Measurements from ENCODE around the gene ARMC2.
"Not testable (repeated sequence)": the region's sequence is repeated elsewhere in the genome, so short reads cannot be mapped to it uniquely, and the experiment has no call there.

ARMC2 gene

DNA sequence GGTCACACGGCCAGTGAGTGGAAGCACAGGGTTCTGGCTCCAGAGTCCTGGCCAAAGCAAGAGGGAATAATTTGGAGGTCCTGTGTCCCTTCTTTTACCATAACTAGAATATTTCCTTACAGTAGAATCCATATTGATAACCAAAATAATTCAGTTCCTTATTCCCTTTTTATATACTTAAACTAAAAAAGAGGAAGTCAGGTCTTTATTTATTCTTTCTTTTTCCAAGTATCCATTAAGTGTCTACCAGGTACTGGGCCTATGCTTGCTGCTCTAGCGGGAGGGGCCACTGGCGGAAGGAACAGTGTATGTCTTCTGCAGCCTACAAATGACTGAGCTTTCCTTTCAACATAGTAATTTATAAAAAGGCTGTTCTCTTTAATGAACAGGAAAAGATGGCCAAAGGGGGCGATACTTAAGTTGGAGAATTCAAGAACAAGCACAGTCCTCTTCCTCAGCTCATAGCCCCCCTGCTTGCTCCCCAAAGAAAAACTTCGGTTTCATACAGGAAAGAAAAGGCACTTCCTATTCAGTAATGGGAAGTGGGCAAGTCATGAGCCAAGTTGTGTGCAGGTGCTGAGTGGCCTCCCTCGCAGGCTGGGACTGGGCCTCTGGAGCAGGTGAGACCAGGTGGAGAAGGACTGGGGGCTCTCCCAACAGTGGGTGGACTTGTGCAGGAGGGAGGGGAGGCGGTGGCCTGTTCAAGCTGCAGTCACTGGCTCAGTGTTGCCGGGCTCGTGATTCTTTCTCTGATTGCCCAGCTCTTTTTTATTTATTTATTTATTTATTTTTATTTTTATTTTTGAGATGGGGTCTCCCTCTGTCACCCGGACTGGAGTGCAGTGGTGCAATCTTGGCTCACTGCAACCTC lies 110.9 kb downstream of the ARMC2 start:
- no peak for DNase-seq

DNA sequence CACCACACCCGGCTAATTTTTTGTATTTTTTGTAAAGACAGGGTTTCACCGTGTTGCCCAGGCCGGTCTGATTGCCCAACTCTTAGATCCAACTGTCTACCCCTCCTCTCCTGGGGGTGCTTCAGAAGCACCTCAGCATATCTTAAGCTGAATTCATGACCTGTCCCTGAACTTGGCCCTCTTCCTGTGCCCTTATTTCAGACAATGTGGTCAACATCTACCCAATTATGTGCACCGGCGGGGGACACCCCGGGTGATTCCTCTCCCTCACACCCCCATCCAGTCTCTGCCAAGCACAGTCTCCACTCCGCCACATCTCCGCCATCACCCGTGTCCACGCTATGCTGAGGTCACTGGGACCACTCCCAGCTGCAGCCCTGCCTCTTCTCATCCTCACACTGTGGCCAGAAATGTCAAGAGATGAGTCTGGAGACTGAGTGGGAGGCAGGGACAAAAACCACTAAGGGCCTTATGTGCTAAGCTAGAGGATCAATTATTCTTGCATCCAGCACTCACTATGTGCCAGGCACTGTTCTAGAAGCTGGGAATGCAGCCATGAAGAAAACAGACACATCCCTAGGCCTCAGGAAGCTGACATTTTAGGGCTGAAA lies 111.9 kb downstream of the ARMC2 start:
- no peak for DNase-seq

DNA sequence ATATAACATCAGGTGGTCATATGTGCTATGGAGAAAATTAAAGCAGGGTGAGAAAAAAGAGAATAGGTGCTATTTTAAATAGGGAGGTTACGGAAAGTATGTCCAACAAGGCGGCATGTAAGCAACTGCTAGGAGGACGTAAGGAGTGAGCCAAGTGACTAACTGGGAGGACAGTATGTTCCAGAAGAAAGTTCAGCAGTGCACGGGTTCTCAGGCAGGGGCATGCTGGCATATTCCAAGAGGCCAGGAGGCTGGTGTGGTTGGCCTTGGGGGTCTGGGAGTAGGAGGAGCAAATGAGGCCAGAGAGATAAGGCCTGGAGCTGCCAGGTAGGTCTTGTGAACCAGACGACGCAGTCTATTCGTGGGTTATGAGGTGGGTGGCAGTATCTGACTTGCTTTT lies 112.4 kb downstream of the ARMC2 start:
- DNase-seq = no peak

DNA sequence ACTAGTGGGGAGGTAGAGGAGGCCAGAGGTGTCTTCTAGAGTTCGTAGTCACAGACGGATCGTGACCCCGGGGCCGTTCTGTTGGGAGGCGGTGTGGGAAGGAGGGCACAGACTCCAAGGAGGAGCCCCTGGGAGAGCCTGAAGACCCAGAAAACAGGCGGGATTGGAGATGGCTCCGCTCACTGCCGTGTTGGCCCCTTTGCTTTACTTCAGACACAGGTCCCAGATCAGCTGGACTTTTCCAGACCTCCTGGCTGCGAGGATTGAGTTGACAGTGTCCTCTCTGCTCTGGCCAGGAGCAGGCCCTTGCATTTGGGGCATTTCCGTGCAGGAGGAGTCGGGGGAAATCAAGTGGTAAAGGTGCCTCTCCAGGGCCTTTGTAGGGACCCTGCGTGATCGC lies 112.9 kb downstream of the ARMC2 start:
- no peak for DNase-seq

DNA sequence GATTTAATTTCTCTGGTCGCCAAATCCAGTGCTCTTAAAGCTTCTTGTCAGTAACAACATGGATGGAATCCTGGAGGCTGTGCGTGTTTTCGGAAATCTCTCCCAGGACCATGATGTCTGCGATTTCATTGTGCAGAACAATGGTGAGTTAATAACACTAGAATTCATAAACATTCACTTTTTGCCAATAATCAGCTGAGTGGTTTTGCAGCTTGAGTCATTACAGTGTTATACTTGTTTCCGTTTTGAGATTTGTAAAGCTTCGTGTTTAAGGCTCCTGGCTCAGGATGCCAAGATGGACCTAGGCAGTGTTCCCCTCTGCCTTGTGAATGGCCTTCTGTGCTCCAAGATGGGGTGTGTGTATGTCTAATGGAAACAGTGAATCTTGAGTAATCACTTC lies 113.8 kb downstream of the ARMC2 start:
- DNase-seq = no peak

DNA sequence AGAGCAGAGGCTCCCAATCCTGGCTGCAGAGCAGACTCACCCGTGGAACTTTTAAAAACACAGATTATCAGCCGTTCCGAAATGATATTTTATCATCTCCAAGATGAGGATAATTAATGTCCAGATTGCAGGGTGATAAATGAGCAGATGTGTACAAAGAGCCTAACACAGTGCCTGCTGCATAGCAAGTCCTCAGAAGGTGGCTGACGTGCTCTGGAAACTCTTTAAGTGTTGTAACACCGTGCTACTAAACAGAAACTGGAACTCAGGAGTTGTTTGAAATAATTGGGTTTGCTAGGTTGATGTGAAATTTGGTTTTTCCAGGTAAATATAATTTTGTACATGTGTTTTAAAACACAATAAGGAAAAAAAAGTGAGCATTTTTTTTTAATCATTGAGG lies 118.0 kb downstream of the ARMC2 start:
- DNase-seq = no peak

DNA sequence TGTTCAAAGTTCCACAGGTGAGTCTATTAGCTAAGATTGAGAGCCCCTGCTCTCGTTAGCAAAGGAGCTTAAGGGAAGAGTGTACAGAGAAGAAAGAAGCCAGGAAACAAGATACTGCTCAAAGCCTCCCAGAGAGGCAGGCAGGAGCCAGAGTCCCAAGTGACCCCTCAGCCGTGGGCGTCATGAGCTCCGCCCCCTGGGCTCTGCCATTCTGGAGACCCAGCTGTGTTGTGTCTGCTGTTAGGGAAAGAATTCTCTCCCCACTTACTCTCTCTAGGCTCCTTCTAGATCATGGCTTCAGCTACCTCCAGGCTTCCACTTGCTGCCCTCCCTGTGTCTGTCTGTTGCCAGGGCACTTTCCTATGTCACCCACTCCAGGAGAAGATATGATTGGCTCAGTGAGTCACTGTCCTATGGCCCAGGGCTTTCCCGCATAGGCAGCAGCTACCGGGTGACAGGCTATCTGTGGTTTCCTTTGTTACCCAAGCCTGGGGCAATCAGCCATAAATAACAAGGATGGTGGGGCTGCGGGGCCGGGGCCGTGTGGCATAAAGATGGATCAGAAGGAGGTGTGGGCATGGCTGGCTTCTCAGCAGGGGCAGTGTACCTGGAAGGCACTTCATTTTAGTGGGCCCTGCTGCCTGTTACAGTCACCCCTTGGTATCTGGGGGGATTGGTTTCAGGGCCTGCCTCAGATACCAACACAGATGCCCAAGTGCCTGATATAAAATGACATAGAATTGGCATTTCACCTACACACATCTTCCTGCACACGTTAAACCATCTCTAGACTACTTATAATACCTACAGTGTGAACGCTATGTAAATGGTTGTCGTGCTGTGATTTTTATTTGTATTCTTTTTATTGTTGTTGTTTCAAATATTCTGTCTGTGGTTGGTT lies 118.9 kb downstream of the ARMC2 start:
- no peak for DNase-seq

DNA sequence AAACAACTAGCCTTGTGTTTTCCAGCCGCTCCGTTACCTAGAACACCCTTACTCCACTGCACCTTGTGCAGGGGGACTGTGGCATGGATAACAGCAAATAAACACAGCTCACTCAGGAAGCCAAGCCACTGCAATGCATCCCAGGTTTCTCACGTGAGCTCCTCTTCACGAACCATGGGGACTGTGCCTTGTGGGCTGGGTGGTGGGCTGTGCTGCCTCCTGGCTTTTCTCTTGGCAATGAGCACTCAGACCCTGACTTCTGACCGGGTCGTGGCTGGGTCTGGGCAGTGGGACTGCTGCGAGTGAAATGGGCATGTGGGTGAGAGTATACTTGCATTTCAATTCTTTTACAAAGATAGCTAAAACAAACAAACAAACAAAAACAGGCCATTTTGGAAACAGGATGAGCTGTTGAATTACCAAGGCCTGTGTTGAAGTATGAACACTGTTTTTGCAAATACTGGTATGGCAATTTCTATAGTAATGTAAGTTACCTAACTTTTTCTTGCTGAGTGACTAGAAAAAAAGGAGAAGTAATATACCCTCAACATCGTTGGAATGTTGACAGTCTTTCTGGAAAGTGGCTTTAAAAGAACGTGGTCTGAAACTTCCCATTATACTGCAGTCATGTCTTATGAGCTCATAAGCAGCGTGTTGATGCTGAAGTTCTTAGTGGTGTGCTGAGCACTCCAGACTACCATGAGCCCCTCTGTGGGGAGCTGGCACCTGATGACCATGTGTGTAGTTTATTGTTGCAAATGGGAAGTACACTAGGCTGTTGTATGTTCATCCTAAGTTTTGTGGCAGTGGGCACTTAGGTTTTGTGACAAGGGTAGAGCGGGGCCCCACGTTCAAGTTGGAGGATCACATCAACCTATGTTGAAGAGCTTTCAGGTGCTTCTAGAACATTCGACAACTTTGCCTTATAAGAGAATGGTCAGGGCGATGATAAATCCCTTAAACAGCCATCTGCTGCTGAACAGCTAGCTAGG lies 120.4 kb downstream of the ARMC2 start:
- no peak for DNase-seq

DNA sequence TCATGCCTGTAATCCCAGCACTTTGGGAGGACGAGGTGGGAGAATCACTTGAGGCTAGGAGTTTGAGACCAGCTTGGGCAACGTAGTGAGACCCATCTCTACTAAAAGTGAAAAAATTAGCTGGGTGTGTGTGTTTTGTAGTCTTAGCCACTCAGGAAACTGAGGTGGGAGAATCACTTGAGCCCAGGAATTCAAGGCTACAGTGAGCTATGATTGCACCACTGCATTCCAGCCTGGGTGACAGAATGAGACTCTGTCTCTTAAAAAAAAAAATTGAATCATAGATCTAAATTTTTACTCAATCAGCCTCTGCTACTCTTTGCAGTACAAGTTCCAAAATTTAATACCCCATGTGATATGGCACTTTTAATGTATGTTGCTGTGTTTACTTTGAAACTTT lies 121.6 kb downstream of the ARMC2 start:
- DNase-seq = no peak

DNA sequence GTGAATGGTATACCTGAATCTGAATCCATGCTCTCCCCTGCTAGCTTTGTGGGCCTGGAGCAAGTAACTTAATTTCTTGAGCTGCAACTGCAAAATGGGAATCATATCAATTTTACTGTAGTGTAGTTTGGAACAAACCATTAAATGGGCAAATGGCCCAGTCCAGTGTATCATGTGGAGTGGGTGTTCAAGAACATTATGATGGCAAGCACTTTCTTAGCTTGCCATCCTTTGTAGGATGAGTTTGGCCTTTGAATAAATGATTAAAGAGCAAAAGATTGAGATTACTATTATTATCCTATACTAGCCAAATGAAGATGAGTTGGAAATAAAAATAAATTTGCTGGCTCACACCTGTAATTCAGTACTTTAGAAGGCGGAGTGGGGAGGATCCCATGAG lies 126.0 kb downstream of the ARMC2 start:
- no peak for DNase-seq

DNA sequence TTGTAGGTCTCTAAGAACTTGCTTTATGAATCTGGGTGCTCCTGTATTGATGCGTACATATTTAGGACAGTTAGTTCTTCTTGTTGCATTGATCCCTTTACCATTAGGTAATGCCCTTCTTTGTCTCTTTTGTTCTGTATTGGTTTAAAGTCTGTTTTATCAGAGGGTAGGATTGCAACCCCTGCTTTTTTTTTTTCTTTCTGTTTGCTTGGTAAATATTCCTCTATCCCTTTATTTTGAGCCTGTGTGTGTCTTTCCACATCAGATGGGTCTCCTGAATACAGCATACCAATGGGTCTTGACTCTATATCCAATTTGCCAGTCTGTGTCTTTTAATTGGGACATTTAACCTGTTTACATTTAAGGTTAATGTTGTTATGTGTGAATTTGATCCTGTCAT lies 130.4 kb downstream of the ARMC2 start:
- not testable (repeated sequence) for DNase-seq

DNA sequence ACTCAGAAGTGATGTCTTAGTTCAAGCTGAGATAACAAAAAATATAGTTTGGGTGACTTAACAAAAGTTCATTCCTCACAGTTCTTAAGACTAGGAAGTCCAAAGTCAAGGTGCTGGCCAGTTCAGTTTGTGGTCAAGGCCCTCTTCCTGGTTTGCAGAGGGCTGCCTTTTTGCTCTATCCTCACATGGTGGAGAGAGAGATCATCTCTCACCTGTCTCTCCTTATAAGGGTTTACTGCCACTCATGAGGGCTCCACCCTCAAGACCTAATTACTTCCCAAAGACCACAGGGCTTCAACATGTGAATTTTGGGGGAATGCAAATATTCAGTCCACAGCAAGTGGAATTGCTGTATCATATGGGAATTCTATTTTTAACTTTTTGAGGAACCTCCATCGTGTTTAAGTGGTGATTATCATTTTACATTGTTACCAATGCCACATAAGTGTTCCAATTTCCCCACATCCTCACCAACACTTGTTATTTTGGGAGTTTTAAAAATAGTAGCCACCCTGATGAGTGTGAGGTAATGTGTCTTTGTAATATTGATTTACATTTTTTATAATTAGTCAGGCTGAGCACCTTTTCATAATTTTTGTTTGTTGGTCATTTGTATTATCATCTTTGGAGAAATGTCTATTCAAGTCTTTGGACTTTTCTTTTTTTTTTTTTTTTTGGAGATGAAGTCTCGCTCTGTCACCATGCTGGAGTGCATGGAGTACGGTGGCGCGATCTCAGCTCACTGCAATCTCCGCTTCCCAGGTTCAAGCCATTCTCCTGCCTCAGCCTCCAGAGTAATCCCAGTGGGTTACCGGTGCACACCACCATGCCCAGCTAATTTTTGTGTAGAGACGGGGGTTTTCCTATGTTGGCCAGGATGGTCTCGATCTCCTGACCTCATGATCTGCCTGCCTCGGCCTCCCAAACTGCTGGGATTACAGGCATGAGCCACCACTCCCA lies 134.2 kb downstream of the ARMC2 start:
- DNase-seq = no peak

DNA sequence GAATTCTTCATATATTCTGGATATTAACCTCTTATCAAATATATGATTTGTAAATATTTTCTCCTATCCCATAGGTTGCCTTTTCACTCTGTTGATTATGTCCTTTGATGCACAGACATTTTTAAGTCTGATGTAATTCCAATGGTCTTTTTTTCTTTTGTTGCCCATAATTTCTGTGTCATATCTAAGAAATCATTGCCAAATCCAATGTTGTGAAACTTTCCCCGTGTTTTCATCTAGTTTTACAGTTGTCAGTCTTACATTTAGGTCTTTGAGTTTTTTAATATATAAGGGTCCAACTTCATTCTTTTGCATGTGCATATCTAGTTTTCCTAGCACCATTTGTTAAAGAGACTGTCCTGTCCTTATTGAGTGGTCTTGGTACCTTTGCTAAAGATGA lies 134.9 kb downstream of the ARMC2 start:
- DNase-seq = no peak

DNA sequence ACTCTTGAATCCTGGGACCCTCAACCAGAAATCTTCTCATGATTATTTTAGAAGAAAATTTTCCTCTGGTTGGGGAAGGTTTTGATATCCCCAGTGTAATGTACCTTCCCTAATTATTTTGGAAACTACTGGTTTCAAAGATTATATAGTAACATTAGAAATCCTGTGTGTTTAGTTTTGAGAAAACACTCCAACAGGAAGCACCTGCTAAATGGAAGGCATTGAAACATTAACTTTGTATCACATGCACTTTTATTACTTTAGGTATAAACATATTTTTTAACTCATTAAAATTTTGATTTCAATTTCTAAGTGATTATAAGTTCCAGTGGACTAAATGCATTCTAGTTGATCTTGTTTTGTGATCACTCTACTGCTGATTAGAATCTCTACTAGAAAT lies 137.1 kb downstream of the ARMC2 start:
- no peak for DNase-seq

DNA sequence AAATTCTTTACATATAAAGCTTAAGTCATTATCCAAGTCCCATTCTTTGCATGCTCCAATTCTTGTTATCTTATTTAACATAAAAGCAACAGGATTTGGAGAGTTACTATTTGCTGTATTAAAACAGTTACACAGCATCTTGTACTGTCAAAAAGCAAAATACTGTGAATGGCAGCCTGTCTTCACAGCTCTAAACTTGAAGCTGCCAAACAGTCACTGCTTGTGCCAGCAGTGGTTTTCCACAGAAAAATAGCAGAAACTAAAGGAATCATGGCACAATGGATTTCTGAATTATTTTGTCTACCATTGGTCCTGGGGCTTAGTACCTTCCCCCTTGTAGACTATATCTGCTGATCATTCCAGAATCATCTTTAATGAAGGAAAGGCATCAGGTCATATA lies 138.9 kb downstream of the ARMC2 start:
- no peak for DNase-seq

DNA sequence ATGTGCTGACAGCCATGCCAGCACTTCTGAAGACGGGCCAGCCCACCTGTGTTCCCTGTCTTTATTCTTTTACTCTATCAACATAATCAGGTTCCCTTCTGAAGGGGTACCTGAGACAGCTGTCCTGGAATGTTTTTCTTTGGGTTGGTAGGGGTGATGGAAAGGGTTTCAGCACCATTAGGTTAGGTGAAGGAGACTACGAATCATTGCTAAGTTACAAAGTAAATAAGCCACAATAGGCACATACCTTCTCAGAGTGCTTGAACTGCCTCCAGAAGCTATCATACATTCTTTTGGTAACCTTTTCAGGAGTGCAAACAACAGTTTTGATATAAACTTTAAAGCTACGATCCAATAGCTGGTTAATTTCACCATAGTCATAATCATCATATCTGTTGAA lies 140.1 kb downstream of the ARMC2 start:
- no peak for DNase-seq

DNA sequence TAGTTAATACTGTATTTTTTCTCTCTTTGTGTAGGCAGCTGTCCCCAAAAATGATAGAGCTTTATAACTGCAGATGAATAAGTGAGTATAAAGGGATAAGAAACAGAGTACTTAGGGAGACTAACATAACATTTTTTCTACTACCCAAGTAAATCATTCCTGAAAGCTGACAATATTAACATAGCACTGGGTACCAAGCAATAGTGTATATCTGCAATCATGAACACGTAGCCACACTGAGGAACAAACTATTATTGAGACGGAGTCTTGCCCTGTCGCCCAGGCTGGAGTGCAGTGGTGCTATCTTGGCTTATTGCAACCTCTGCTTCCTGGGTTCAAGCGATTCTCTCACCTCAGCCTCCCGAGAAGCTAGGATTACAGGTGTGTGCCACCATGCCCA lies 140.5 kb downstream of the ARMC2 start:
- DNase-seq = no peak

DNA sequence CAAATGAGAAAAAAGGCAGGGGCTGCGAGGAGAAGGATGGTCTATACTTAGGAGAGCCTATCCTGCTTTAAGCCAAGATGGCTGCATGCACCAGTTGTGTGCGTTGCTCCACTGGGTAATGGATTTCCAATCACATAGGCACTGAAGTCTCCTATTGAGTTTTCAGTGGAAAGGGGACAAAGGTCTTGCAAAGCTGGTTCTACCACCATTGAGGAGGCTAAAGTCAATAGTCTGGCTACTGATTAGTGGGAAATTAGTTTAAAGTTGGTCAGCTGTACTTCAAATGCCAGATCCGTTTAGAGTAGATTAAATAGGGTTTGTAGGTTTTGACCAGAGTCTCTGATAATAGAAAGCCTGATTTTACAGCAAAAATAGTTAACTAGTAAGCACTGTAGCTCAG lies 141.5 kb downstream of the ARMC2 start:
- DNase-seq = no peak

DNA sequence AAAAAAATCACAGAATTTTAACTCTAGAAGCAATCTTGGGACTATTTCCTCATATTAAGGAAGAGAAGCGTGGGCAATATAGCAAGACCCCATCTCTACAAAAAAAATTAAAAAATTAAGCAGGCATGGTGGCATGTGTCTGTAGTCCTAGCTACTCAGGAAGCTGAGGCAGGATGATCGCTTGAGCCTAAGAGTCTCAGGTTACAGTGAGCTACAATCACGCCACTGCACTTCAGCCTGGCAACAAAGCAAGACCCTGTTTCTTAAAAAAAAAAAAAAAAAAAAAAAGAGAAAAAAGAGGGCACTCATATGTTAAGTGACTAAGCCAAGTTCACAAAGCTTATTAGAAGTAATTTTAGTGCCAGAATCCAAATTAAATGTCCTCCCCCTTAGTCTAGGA lies 145.7 kb downstream of the ARMC2 start:
- no peak for DNase-seq

DNA sequence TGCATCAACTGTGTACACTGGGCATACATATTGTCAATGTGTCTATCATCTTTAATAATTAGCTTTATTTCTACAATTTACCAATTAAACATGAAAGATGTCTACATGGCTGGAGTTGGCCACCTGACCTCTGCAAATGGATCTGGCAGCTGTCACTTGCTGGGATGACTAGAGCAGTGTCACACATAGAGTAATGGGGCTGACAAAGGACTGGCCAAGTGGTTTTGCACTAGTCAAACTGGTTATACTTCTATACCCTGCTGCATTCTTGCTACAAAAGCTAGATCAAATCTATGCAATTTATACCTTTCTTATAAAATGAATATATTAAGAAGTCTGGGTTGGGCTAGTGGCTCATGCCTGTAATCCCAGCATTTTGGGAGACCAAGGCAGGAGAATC lies 147.1 kb downstream of the ARMC2 start:
- DNase-seq = no peak

DNA sequence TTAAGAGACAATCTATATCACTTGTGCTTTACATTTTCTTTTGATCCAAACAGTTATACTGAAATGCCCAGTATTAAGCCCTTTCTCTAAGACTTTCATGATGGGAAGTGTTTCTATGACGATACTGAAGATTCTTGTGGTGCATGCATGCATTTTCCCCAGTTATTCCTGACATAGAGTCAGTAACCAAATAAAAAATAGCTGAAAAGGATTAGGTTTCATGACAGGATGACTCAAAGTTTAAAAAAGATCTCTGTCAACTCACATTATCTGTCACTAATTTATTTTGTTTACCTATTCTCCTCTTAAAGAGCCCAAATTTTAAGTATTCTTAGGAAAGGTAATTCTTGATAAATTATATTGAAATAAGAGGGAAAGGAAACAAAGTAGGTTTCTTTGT lies 148.0 kb downstream of the ARMC2 start:
- no peak for DNase-seq

Data from right forelimb (tissue), 1 donor.